GM12864 (cell line): Measurements from ENCODE around the gene SLC4A5.

Experiments used
- DNase-seq: peaks from one replicate; pipeline ENCODE4 v3.0.0-alpha.2; 2011; ENCODE audit warnings: low read depth
- H3K4me3 ChIP-seq: 2 replicates; pipeline ENCODE4 v1.5.1; 2011; ENCODE audit warnings: mild to moderate bottlenecking, low read depth, low read length, control low read depth
- CTCF ChIP-seq: IDR thresholded peaks from 2 replicates; pipeline ENCODE4 v1.5.1; 2011; ENCODE audit warnings: low read depth, mild to moderate bottlenecking, moderate library complexity, low read length, control low read depth, inconsistent platforms; ENCODE audit errors: missing control alignments

The SLC4A5 gene

GRCh38 chr2:74228772-74229171, 114.4 kb downstream of the SLC4A5 start:
- H3K4me3 ChIP-seq = no peak overlapping the region
- no peak for TF ChIP-seq CTCF
- no peak for DNase-seq

- no peak for DNase-seq
- TF ChIP-seq CTCF = no peak
- H3K4me3 ChIP-seq = no peak overlapping the region
Measured at GRCh38 chr2:74227646-74228045, 115.6 kb downstream of the SLC4A5 start.

- no peak for TF ChIP-seq CTCF
- no peak for DNase-seq
Measured at GRCh38 chr2:74226648-74227213, 116.5 kb downstream of the SLC4A5 start.

GRCh38 chr2:74225698-74226459, 117.3 kb downstream of the SLC4A5 start:
- no peak for TF ChIP-seq CTCF
- H3K4me3 ChIP-seq = no peak overlapping the region

More at GRCh38 chr2:74226648-74227213, 116.5 kb downstream of the SLC4A5 start:
- no peak overlapping the region for H3K4me3 ChIP-seq

GRCh38 chr2:74223941-74224770, 119.1 kb downstream of the SLC4A5 start:
- no peak overlapping the region for H3K4me3 ChIP-seq
- no peak for TF ChIP-seq CTCF
- no peak for DNase-seq

More at GRCh38 chr2:74225698-74226459, 117.3 kb downstream of the SLC4A5 start:
- no peak for DNase-seq

GRCh38 chr2:74222300-74222650, 120.9 kb downstream of the SLC4A5 start:
- no peak for TF ChIP-seq CTCF
- no peak overlapping the region for H3K4me3 ChIP-seq
- DNase-seq = no peak
